B cell (primary cell): ENCODE results near the gene ASB15.

Source experiments
- CTCF ChIP-seq: fragments of 200-600 bp; IDR thresholded peaks from one replicate; pipeline ENCODE4 v1.8.0; 2022; ENCODE audit warnings: antibody characterized with exemption, mild to moderate bottlenecking
- EZH2 ChIP-seq: IDR thresholded peaks from 2 replicates; pipeline ENCODE4 v1.6.1; 2012; ENCODE audit warnings: borderline replicate concordance, low read depth, mild to moderate bottlenecking, moderate library complexity, low read length; ENCODE audit not compliant: insufficient read depth, poor library complexity, severe bottlenecking

DNA sequence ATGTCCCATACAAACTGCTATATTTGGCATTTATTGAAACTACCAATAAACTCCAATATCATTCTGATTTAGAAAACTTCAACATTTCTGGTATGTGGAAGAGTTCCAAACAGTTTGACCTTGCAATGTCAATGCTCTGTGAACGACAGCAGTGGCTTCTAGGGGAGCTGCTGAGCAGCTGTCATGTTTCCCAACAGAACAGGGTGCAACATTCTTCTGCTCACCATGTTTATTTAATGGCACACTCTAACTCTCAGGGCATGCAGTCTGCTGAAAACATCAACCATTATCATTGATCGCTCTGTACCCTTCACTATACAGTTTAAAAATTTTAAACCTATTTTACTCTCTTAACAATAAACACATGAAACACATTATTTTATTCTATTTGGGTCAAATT, 79.9 kb downstream of the ASB15 start:
- TF ChIP-seq CTCF (no peak), EZH2 (no peak)
